Measurements from ENCODE around the gene BMP2K.

DNA sequence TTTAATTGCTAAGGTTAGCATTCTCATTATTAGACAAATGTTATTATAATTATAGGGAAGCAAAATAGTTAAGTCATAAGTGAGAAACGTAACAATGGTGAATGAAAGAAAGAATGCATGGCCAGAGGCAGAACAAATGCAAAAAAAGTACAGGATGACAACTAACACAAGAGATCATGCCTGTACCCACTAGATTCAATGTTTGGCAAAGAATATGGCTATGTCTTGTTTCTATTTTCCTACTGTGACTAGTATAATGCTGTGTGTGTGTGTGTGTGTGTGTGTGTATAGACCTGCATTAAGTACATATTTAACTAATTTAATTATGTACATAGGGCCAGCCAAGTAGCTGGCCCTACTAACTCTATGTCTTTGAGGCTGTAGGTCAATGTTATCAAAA, 12.9 kb upstream of the BMP2K start:
- TF ChIP-seq, protein P1, sequence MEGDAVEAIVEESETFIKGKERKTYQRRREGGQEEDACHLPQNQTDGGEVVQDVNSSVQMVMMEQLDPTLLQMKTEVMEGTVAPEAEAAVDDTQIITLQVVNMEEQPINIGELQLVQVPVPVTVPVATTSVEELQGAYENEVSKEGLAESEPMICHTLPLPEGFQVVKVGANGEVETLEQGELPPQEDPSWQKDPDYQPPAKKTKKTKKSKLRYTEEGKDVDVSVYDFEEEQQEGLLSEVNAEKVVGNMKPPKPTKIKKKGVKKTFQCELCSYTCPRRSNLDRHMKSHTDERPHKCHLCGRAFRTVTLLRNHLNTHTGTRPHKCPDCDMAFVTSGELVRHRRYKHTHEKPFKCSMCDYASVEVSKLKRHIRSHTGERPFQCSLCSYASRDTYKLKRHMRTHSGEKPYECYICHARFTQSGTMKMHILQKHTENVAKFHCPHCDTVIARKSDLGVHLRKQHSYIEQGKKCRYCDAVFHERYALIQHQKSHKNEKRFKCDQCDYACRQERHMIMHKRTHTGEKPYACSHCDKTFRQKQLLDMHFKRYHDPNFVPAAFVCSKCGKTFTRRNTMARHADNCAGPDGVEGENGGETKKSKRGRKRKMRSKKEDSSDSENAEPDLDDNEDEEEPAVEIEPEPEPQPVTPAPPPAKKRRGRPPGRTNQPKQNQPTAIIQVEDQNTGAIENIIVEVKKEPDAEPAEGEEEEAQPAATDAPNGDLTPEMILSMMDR (conservative IDR thresholded peaks at IDR 0.05 in 1 of 2, IDR thresholded peaks at IDR 0.05 in 1 of 2; ENCODE audit: extremely low read depth in 1 of 2, insufficient read depth in 1 of 2, low read depth in 1 of 2, low read length in 2 of 2): no peak
- TF ChIP-seq EZH2 (IDR thresholded peaks at IDR 0.05; ENCODE audit: borderline replicate concordance, low read length): no peak
